Adrenal gland (tissue), 5 donors: Measurements from ENCODE around the gene PIK3R1.

Experiments
- POLR2A ChIP-seq, 2 donors: fragments of 450-650 bp; IDR thresholded peaks; one replicate each; pipeline ENCODE4 v1.6.1; 2017; ENCODE audit warnings: antibody characterized with exemption in 2 of 2, mild to moderate bottlenecking in 2 of 2, moderate library complexity in 1 of 2
- TF ChIP-seq, protein P1 (sequence below), 6 experiments: fragments of 450-650 bp in 4 of 6; fragments of 200-600 bp in 2 of 6; sonication (generic) in 1 of 6; IDR thresholded peaks; 1 replicate in 5 of 6; 2 replicates in 1 of 6; pipeline versions ENCODE4 v1.5.1 to v1.8.0; 2016 to 2021; ENCODE audit warnings: antibody characterized with exemption in 6 of 6, mild to moderate bottlenecking in 2 of 6, moderate library complexity in 1 of 6
- donor health status: DM: no; HTN: no; CAD: no.

DNA sequence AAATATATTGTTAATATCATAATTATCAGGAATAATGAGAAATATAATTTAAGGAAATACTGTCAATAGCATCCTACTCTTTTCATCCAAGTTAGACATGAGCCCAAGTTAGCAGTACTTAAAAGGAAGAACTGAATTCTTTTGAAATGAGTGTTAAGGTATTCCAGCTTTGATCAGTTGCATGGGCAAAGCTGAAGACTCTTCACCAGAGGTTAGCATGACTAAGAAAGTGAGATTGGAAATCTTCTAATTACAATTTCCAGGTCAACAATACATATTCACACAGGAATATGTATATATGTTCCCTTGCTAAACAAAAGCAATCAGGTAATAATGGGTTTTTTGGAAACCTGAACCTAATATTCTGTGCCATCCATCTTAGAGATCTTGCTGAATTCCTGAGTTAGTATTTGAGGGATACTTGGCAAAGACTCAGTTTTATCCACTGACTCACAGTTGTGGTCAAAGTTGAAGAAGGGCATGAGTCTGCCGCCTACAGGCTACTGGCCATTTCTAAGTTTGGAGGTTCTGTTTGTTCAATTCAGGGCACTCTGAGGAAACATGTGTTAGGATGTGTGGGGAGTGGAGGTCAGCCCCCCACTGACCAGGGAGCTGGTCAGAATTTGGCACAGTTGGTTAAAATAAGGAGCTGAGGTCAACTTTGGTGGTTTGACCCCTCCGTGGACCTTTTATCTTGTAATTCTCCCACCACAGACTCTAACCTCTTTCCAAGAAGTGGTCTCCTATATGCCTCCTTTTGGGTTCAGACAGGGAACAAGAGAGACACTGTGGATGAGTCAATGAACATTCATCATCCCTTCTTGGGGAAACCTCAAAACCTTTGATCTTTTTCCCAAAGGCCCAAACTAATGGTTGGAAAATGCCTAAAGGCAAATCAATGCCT lies 118.3 kb downstream of the PIK3R1 start:
- TF ChIP-seq POLR2A (IDR thresholded peaks at IDR 0.05) = no peak
- TF ChIP-seq, protein P1, sequence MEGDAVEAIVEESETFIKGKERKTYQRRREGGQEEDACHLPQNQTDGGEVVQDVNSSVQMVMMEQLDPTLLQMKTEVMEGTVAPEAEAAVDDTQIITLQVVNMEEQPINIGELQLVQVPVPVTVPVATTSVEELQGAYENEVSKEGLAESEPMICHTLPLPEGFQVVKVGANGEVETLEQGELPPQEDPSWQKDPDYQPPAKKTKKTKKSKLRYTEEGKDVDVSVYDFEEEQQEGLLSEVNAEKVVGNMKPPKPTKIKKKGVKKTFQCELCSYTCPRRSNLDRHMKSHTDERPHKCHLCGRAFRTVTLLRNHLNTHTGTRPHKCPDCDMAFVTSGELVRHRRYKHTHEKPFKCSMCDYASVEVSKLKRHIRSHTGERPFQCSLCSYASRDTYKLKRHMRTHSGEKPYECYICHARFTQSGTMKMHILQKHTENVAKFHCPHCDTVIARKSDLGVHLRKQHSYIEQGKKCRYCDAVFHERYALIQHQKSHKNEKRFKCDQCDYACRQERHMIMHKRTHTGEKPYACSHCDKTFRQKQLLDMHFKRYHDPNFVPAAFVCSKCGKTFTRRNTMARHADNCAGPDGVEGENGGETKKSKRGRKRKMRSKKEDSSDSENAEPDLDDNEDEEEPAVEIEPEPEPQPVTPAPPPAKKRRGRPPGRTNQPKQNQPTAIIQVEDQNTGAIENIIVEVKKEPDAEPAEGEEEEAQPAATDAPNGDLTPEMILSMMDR (IDR thresholded peaks at IDR 0.05) = peak in 1 of 6 experiments; percentile 24
